SK-N-SH (cell line): Measurements from ENCODE around the gene MYL5.

Experiments used
- CHD2 ChIP-seq: fragments of 150-350 bp; IDR thresholded peaks from 2 replicates; pipeline ENCODE4 v1.6.1; 2018; ENCODE audit warnings: low read length; ENCODE audit not compliant: partially characterized antibody
- FOXM1 ChIP-seq: IDR thresholded peaks from 2 replicates; pipeline ENCODE4 v1.4.0; 2012; ENCODE audit warnings: low read depth, mild to moderate bottlenecking
- JUND ChIP-seq: IDR thresholded peaks from 2 replicates; pipeline ENCODE4 v1.4.0; 2012
- MXI1 ChIP-seq: IDR thresholded peaks from 2 replicates; pipeline ENCODE4 v1.6.1; 2012; ENCODE audit warnings: mild to moderate bottlenecking, low read depth, low read length, improper control_type of control experiment
- POLR2AphosphoS5 ChIP-seq: IDR thresholded peaks from 2 replicates; pipeline ENCODE4 v1.6.1; 2012; ENCODE audit warnings: low read depth, low read length
- TAF1 ChIP-seq: IDR thresholded peaks from 2 replicates; pipeline ENCODE4 v1.6.1; 2012; ENCODE audit warnings: low read depth, mild to moderate bottlenecking, low read length, moderate library complexity, borderline replicate concordance
- TCF12 ChIP-seq: IDR thresholded peaks from 2 replicates; pipeline ENCODE4 v1.4.0; 2012
- TF ChIP-seq, protein P1 (sequence below): fragments of 200-600 bp; sonication (generic); IDR thresholded peaks from 2 replicates; pipeline ENCODE4 v1.6.1; 2017; ENCODE audit warnings: antibody characterized with exemption, mild to moderate bottlenecking, moderate library complexity
- TF ChIP-seq, protein P2 (sequence below): IDR thresholded peaks from 2 replicates; pipeline ENCODE4 v1.6.1; 2012; ENCODE audit warnings: mild to moderate bottlenecking, low read depth, low read length, moderate library complexity

DNA sequence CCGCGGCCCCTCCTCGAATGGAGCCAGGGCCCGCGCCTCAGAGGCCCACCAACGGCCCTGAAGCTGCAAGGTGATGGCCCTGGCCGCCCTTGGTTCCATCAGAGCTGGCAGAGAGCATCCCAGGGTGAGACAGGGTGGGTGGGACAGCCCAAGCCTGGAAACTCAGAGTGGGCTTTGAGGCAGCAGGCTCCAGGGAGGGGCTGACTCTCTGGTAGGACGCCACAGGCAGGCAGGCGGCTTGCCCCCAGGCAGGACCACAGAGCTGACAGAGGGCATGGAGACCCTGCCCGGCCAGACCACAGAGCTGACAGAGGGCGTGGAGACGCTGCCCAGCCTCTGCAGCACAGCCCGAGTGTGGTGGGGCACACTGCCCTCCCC, 4.8 kb downstream of the MYL5 start:
- TF ChIP-seq, protein P1, sequence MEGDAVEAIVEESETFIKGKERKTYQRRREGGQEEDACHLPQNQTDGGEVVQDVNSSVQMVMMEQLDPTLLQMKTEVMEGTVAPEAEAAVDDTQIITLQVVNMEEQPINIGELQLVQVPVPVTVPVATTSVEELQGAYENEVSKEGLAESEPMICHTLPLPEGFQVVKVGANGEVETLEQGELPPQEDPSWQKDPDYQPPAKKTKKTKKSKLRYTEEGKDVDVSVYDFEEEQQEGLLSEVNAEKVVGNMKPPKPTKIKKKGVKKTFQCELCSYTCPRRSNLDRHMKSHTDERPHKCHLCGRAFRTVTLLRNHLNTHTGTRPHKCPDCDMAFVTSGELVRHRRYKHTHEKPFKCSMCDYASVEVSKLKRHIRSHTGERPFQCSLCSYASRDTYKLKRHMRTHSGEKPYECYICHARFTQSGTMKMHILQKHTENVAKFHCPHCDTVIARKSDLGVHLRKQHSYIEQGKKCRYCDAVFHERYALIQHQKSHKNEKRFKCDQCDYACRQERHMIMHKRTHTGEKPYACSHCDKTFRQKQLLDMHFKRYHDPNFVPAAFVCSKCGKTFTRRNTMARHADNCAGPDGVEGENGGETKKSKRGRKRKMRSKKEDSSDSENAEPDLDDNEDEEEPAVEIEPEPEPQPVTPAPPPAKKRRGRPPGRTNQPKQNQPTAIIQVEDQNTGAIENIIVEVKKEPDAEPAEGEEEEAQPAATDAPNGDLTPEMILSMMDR, result no peak
- TF ChIP-seq POLR2AphosphoS5 (no peak), FOXM1 (no peak), TAF1 (no peak), CHD2 (no peak), MXI1 (no peak), TCF12 (no peak), JUND (no peak)
- TF ChIP-seq, protein P2, sequence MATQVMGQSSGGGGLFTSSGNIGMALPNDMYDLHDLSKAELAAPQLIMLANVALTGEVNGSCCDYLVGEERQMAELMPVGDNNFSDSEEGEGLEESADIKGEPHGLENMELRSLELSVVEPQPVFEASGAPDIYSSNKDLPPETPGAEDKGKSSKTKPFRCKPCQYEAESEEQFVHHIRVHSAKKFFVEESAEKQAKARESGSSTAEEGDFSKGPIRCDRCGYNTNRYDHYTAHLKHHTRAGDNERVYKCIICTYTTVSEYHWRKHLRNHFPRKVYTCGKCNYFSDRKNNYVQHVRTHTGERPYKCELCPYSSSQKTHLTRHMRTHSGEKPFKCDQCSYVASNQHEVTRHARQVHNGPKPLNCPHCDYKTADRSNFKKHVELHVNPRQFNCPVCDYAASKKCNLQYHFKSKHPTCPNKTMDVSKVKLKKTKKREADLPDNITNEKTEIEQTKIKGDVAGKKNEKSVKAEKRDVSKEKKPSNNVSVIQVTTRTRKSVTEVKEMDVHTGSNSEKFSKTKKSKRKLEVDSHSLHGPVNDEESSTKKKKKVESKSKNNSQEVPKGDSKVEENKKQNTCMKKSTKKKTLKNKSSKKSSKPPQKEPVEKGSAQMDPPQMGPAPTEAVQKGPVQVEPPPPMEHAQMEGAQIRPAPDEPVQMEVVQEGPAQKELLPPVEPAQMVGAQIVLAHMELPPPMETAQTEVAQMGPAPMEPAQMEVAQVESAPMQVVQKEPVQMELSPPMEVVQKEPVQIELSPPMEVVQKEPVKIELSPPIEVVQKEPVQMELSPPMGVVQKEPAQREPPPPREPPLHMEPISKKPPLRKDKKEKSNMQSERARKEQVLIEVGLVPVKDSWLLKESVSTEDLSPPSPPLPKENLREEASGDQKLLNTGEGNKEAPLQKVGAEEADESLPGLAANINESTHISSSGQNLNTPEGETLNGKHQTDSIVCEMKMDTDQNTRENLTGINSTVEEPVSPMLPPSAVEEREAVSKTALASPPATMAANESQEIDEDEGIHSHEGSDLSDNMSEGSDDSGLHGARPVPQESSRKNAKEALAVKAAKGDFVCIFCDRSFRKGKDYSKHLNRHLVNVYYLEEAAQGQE, result no peak
